Measurements from ENCODE around the gene EPHB3.

The EPHB3 gene

DNA sequence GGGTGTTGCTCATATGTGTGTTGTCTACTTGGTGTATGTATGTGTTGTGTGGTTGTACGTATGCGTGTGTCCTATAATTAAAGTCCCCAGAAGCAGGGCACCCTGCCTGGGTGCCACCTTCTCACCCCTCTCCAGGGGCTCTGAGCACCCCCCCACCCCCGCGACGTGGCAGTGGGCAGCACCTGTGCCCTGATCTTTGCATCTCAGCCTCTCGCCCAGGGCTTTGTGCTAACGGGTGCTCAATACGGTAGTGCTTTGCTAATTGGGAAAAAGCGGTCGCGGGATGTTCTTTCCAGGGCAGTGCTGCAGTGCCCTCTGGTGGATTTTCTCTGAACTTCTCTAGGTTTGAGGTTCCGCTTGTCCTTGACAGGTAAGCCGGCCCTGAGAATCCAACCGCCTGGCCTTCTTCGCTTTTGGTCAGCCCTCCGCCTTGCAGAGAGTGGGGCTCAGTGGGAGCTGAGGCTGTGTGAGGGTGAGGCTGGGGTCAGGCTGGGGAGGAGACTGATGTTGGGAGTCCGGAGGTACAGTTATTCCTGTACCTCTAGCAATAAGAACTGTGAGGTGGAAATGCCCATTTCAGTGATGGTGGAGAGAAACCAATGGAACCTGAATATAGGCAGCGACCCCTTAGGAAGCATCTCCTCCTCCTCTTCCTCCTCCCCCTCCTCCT is 17.6 kb upstream of the EPHB3 start:
- DNase-seq, result peak; percentile 61

GRCh38 chr3:184544513-184544861 is 17.1 kb upstream of the EPHB3 start:
- no peak for DNase-seq

GRCh38 chr3:184545769-184546168 is 15.8 kb upstream of the EPHB3 start:
- DNase-seq, result no peak

DNA sequence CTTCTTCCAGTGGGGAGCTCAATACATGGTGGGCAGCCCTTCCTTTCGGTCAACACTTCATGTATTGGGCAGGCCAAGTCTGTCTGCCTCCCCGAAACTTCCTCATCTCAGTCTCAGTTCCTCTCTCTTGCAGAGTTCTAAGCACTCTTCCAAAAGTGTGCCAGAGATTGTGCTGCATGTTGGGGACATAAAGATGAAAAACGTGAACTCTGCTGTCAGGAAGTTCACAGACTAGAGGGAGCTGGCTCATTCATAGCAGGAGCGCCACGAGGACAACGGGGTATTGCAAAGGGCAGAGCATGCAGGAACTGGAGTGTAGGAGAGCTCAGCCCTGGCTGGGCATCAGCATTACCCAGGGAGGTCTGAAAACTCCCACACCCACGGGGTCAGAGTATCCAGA is 15.3 kb upstream of the EPHB3 start:
- no peak for DNase-seq

- no peak for DNase-seq
These were observed 11.6 kb upstream of the EPHB3 start for GRCh38 chr3:184549796-184550577.

DNA sequence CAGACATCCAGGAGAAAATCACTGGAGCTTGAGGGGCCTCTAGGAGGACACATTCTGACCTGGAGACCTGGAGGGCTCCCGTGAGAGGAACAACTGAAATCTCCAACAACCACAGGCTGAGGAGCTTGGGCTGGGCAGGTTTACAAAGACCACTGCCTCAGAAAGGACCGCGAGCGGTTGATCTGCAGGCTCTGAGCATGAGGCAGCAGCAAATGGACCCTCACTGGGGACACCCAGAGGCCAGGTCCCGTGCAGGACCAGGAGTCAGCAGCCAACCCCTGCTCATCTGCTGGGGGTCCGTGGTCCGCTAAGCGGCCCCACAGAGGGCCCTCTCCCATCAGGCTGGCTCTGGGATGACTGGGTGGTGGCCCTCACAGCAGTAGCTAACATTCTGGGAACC is 10.5 kb upstream of the EPHB3 start:
- no peak for DNase-seq

- no peak for DNase-seq
These were observed 9.8 kb upstream of the EPHB3 start for GRCh38 chr3:184551614-184552256.

DNA sequence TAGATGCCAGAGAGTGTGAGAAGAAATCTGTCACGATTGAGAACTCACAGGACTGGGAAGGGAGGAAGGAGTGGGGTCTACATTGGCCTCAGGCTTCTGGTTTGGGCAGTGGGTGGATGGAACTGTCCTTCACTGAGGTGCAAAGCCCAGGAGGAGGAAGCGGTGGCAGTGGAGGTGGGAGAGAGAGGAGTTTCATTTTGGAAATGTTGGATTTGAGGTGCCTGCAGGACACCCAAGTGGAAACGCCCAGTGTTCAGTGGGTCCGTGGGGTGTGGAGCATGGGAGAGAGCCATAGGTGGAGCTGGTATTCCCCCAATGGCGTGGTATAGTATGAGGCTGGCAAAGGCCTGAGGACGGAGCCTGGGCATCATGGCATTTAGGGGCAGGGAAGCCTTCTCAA is 9.3 kb upstream of the EPHB3 start:
- DNase-seq, result no peak

- no peak for DNase-seq
These were observed 8.7 kb upstream of the EPHB3 start for GRCh38 chr3:184552863-184553262.

- DNase-seq, result no peak
These were observed 8.2 kb upstream of the EPHB3 start for GRCh38 chr3:184553385-184553784.

GRCh38 chr3:184554461-184554860 is 7.1 kb upstream of the EPHB3 start:
- no peak for DNase-seq

DNA sequence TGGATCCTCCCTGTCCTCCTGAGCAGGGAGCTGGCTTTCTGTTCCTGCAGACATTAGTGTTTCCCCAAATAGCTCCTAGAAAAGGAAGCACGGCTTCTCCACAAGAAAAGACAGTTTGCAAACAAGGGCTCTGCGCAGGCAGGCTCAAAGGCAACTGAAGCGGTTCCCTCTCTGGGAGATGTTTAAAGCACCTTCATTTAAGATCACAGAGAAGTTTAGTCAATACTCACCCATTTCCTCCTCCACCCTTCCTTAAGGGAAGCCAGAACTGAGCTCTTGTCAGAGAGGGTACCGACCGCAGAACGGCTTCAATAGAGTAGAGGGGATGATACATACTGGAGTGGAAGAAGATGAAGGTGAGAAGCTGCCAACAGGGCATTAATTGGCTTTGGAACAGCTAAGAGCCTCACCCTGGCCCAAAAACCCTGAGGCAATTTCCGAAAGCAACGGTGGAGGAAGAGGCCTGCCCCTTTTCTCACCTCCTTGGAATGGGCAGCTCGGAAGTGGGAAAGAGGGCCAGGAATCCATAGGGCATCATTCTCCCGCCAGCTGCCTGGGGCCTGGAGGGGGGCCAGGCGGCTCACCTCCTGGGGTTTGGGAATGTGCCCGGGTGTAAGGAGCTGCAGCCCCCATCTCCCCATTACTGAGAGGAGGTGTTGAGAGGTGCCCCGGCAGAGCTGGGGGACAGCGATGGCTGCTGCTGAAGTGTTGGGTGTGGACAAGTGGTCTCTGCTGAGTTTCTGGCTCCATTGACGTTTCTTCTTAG is 4.8 kb upstream of the EPHB3 start:
- no peak for DNase-seq

- DNase-seq, result no peak
These were observed 4.1 kb upstream of the EPHB3 start for GRCh38 chr3:184557348-184557950.

DNA sequence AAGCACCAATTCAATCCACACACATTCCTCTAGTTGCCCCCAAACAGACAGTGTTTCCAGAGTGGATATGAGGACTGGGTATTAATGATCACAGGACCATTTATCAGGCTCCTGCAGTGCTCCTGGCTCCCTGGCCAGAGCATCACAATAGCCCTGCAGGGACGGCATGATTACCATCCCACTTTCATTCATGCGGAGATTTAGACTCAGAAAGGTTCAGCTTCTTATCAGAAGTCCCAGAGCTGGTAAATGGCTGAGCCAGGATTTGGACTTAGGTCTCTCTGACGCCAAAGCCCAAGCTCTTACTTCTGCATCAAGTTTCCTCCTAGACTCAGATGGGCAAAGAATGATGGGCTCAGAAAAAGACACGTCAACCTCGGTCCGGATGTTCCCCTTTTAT is 2.9 kb upstream of the EPHB3 start:
- no peak for DNase-seq

- DNase-seq, result no peak
These were observed 2.2 kb upstream of the EPHB3 start for GRCh38 chr3:184559336-184559735.

DNA sequence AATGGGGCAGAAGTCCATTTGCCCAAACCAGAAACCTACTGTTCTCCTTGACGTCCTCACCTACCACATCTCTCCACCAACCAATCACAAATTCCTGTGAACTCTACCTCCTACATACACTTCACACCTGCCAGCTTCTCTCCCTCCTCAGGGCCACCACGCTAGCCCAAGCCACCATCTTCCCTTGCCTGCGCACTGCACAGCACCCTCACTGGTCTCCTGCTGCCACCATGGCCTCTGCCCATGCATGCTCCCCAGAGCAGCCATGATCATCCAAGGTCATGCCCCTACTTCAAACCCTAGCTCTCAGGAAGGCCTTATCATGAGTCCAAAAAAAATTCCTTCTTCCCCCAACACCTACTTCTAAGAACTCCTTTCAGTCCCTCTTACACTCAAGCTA is 1.1 kb upstream of the EPHB3 start:
- no peak for DNase-seq

GRCh38 chr3:184561913-184562877 is 610 bp downstream of the EPHB3 start:
- no peak for DNase-seq

DNA sequence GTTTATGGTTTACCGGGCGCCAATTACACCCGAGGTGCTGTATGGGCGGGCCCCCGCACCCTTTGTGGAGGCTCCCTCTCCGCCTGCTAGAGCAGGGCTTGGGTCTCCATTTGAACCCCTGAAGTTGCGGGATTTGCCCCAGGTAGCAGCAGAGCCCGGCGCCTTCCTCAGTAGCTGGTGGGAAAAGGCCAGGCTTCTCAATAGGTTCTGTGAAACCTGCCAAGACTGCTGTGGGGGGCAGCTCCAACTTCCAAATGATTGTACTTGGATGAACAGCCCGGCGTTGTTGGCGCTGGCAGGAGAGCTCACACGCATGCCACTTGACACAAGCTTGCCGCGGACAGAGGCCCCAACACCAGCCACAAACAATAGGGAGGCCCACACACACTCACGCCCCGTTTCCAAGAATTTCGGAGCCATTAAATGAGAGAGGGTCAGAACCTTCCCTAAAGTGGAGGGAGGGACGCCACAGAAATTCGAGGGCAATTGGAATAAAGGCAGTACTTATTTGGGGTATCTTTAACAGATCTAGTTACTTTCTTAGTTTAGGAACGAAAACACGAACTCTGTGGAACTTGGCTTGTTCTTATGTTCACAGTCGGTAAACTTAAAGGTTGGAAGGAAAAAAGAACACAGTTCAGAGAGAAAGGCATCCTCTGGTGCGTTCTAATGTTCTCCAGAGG is 1.4 kb downstream of the EPHB3 start:
- no peak for DNase-seq

- DNase-seq, result no peak
These were observed 2.0 kb downstream of the EPHB3 start for GRCh38 chr3:184563561-184563925.

DNA sequence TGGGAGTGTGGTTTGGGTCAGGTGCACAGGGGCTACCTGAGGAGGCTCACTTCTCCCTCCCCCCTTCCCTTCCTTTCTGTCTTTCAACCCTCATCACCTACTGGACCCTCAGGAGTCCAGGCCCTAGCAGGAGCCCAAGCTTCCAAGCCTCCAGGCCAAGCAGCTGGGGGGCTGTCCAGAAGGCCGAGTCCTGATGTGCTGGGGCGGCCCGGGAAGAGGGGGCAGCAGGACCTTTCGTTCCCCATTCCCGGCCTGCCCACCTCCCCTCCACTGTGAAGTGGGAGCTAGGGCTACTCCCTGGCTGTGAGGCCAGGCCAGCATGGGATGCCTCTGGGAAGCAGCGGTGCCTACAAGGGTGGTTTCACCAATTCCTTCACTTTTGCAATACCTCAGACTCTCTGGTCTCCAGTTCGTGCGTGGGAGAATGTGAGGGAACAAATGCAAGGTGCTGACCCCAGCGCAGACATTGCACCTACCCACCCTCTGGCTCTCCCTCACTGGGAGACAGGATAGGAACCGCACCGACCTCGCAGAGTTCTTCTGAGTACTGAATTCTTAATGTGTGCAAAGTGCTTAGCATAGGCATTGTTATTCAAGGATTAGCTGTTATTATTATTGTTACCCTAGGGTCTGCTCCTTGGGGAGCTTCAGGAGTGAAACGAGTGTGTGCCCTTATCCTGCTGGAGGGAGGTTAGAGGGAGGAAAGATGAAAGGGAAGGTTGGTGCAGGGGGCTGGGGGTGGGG is 2.5 kb downstream of the EPHB3 start:
- no peak for DNase-seq
